Left lung (tissue), 10 donors: ENCODE results near the gene EMILIN1. TPM values are rescaled to one million over a fixed set of nuclear protein-coding genes. Genes with fewer than 3 reads are reported as not detected.

Experiments used
- ATAC-seq: fragments of 200-7000 bp; cut with Tn5 transposase; one replicate; pipeline ENCODE4 v1.9.1; 2020; ENCODE audit warnings: moderate library complexity
- DNase-seq, 4 donors: peaks; one replicate each; pipeline ENCODE4 v3.0.0-alpha.2; 2013 to 2020
- H3K27ac ChIP-seq, 2 donors: fragments of 200-600 bp; sonication (generic) in 1 of 2; one replicate each; pipeline versions ENCODE4 v1.5.0 to v1.8.0; 2020 to 2021
- H3K27me3 ChIP-seq, 2 donors: fragments of 200-600 bp; sonication (generic) in 1 of 2; one replicate each; pipeline versions ENCODE4 v1.5.0 to v1.8.0; 2020 to 2021
- H3K36me3 ChIP-seq, 2 donors: fragments of 200-600 bp; sonication (generic) in 1 of 2; one replicate each; pipeline versions ENCODE4 v1.5.0 to v1.8.0; 2020 to 2021
- H3K4me1 ChIP-seq, 2 donors: fragments of 200-600 bp; one replicate each; pipeline ENCODE4 v1.8.0; 2021
- H3K4me3 ChIP-seq, 2 donors: fragments of 200-600 bp; sonication (generic) in 1 of 2; one replicate each; pipeline versions ENCODE4 v1.5.0 to v1.8.0; 2020 to 2021; ENCODE audit warnings: mild to moderate bottlenecking in 1 of 2
- H3K9me3 ChIP-seq, 2 donors: fragments of 200-600 bp; sonication (generic) in 1 of 2; one replicate each; pipeline versions ENCODE4 v1.5.0 to v1.8.0; 2020 to 2021
- intact Hi-C, 2 donors: fragments of 100-400 bp; cut with DNase I; formaldehyde crosslinking; loops; one replicate each; pipeline versions ENCODE4 v1.11.2 to v1.14.2; 2022
- polyA plus RNA-seq, 6 donors: library from polyadenylated mRNA; unstranded; fragments of 120-200 nt; gene quantifications; one replicate each; pipeline ENCODE4 v1.2.1, GENCODE V29; 2013; ENCODE audit not compliant: insufficient read length in 6 of 6
- total RNA-seq, 2 donors: library from RNA; stranded (reverse); fragmentation: NEBNext Ultra II Directional; extraction: Animal tissue kit (Norgen Biotek cat#: 25700); gene quantifications; one replicate each; pipeline ENCODE4 v1.2.1, GENCODE V29; 2021
- TF ChIP-seq, protein P1 (sequence below), 2 donors: fragments of 200-600 bp; sonication (generic) in 1 of 2; IDR thresholded peaks; one replicate each; pipeline versions ENCODE4 v1.5.0 to v1.8.0; 2021; ENCODE audit warnings: antibody characterized with exemption in 2 of 2
- donor health status: DM: no; HTN: yes; CAD: no.
- donor health status: DM: no; HTN: no; CAD: no.

The EMILIN1 gene
- total and polyA plus RNA-seq, 8 donors: 137 to 268 (median 176) TPM

GRCh38 chr2:27088634-27089033 is 10.2 kb downstream of the EMILIN1 start:
- Histone ChIP-seq H3K27ac (no peak overlapping the region), H3K9me3 (no peaks in the 10 kb centered on the region), H3K4me1 (peaks cover 3 to 25% of the 10 kb centered on the region in 2 donors), H3K27me3 (no peaks in the 10 kb centered on the region), H3K4me3 (no peak overlapping the region), H3K36me3 (no peaks in the 10 kb centered on the region)
- intact Hi-C loops: loop anchor here in 1 of 2 donors (10.0 kb wide), 2 partner anchors 54 to 124 kb away; partner anchors contain the start of gene TMEM214
- no peak for DNase-seq
- TF ChIP-seq, protein P1, sequence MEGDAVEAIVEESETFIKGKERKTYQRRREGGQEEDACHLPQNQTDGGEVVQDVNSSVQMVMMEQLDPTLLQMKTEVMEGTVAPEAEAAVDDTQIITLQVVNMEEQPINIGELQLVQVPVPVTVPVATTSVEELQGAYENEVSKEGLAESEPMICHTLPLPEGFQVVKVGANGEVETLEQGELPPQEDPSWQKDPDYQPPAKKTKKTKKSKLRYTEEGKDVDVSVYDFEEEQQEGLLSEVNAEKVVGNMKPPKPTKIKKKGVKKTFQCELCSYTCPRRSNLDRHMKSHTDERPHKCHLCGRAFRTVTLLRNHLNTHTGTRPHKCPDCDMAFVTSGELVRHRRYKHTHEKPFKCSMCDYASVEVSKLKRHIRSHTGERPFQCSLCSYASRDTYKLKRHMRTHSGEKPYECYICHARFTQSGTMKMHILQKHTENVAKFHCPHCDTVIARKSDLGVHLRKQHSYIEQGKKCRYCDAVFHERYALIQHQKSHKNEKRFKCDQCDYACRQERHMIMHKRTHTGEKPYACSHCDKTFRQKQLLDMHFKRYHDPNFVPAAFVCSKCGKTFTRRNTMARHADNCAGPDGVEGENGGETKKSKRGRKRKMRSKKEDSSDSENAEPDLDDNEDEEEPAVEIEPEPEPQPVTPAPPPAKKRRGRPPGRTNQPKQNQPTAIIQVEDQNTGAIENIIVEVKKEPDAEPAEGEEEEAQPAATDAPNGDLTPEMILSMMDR (IDR thresholded peaks at IDR 0.05): no peak
- ATAC-seq: no peak

DNA sequence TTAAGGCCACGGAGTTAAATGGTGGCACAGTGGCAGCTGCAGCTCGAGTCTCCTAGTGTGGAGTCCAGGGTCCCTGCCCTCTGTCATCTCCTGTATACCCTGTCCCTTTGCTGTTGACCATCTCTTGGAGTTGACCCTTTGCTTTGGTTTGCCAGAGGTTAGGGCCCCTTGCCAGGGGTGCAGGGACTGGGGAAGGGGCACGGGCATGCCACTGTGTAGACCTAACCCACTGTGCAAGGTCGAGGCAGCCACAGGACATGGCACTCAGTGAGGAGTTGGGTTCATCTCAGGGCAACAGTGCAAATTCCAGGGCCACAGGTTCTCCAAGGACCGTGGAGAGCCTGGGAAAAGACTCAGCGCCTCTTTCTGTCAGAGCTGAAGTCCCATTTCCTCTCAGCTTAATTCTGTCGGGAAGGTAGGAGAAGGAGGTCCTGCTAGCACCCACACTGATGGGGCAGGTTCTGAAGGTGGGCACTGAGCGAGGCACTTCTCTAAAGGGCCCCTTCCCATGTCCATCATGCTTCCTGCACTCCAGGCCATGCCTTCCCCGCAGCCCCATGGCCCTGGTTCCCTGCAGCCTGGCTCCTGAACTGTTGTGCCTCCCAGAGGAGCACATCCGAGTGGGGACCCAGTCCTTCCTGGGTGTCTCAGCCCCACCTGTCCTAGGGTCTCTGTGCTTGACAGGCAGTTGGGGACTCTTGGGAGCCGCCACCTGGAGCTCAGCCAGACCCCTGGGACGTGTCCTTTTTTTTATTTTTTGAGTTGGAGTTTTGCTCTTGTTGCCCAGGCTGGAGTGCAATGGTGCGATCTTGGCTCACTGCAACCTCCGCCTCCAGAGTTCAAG is 10.9 kb downstream of the EMILIN1 start:
- peaks cover 3 to 25% of the 10 kb centered on the region in 2 donors for H3K4me1 ChIP-seq

DNA sequence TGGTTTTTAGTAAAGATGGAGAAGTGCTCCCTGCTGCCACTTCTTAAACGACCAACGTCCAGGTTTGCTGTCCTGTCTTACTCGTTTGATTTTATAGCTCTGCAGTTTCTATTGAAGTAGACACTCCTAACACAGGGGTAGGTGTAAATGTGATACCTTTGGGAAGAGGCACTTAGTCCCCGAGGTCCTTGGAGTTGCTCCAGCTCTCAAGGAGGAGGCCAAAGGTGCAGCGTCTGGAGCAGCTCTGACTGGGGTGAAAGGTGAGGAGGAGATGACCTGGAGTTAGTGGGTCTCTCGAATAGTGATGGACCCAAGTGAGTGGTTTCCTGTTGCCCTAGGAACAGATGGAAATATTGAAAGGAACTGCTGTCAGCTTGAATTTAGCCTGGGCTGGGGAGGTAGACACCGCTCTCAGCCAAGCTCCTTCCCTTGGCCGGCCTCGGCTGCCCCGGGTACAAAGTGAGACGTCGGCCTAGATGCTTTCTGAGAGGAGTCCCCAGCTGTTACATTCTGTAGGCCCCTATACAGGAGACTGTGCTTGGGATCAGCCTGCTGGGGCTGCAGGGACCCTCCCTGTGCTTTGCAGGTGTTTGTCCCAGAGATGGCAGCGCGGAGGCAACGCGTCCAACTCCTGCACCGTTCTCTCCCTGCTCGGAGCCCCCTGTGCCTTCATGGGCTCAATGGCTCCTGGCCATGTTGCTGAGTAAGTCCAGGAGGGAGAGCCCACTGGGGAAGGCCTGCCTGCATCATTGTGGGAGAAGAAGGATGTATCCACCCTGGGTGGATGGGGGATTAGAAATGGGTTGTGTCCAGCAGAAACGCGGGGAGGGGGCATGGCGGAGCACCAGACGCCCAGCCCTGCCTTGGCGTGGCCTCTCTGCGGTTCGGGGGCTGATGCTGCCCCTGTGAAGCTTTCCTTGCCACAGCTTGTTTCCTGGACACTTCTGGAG is 13.6 kb downstream of the EMILIN1 start:
- no peak for ATAC-seq
- H3K27ac ChIP-seq: no peak overlapping the region

More for the DNA sequence above, 10.9 kb downstream of the EMILIN1 start:
- intact Hi-C loops: loop anchor here in 1 of 2 donors (10.0 kb wide), 2 partner anchors 55 to 125 kb away; partner anchors contain the start of gene TMEM214
- Histone ChIP-seq H3K4me3 (no peak overlapping the region), H3K27me3 (no peaks in the 10 kb centered on the region), H3K27ac (no peak overlapping the region), H3K36me3 (no peaks in the 10 kb centered on the region), H3K9me3 (no peaks in the 10 kb centered on the region)
- ATAC-seq (no peak), DNase-seq (no peak)
- TF ChIP-seq, protein P1 (IDR thresholded peaks at IDR 0.05): no peak

GRCh38 chr2:27092696-27093429 is 14.4 kb downstream of the EMILIN1 start:
- Histone ChIP-seq H3K9me3 (no peaks in the 10 kb centered on the region), H3K27me3 (no peaks in the 10 kb centered on the region), H3K4me3 (no peak overlapping the region), H3K27ac (no peak overlapping the region), H3K4me1 (peaks cover 6 to 17% of the 10 kb centered on the region in 2 donors), H3K36me3 (no peaks in the 10 kb centered on the region)
- intact Hi-C loops: loop anchor here in 1 of 2 donors (10.0 kb wide), 2 partner anchors 112 to 192 kb away; partner anchors contain the start of gene TRIM54
- ATAC-seq (no peak), DNase-seq (no peak)
- TF ChIP-seq, protein P1 (IDR thresholded peaks at IDR 0.05): no peak

More for the DNA sequence above, 13.6 kb downstream of the EMILIN1 start:
- H3K27me3 ChIP-seq: no peaks in the 10 kb centered on the region
- peak in 1 of 4 donors; percentile 23 for DNase-seq
- TF ChIP-seq, protein P1 (IDR thresholded peaks at IDR 0.05): no peak
- no peaks in the 10 kb centered on the region for H3K9me3 ChIP-seq
- intact Hi-C loops: loop anchor here in 1 of 2 donors (10.0 kb wide), 2 partner anchors 113 to 193 kb away; partner anchors contain the start of gene TRIM54
- peaks cover 6 to 24% of the 10 kb centered on the region in 2 donors for H3K4me1 ChIP-seq
- H3K36me3 ChIP-seq: no peaks in the 10 kb centered on the region
- H3K4me3 ChIP-seq: no peak overlapping the region
